ENCODE results near the gene SLX9.

GRCh38 chr21:44934276-44934675 is 5.6 kb upstream of the SLX9 start:
- TF ChIP-seq EZH2 (IDR thresholded peaks at IDR 0.05; ENCODE audit: borderline replicate concordance, insufficient read depth, low read depth, low read length, poor library complexity, severe bottlenecking) (no peak), CTCF (IDR thresholded peaks at IDR 0.05) (no peak)
